ENCODE results near the gene TRIM66.

DNA sequence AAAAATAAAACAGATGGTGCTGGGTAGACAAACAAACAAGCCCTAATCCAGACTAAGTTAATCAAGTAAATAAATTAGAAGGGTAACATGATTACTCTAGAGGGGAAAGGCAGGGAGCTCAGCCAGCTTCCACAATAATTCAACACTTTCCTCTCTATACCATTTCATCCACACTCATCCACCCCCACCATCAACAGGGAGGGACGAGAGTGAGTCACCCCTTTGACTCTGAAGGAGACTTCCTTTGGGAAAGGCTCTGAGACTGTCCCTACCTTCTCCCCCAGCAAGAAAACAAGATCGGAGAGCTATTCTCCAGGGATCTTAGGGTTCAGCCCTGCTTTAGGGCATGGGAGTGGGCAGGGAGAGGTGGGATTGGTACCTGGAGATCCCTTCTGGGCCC, 33.1 kb downstream of the TRIM66 start:
- TF ChIP-seq, protein P1, sequence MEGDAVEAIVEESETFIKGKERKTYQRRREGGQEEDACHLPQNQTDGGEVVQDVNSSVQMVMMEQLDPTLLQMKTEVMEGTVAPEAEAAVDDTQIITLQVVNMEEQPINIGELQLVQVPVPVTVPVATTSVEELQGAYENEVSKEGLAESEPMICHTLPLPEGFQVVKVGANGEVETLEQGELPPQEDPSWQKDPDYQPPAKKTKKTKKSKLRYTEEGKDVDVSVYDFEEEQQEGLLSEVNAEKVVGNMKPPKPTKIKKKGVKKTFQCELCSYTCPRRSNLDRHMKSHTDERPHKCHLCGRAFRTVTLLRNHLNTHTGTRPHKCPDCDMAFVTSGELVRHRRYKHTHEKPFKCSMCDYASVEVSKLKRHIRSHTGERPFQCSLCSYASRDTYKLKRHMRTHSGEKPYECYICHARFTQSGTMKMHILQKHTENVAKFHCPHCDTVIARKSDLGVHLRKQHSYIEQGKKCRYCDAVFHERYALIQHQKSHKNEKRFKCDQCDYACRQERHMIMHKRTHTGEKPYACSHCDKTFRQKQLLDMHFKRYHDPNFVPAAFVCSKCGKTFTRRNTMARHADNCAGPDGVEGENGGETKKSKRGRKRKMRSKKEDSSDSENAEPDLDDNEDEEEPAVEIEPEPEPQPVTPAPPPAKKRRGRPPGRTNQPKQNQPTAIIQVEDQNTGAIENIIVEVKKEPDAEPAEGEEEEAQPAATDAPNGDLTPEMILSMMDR (conservative IDR thresholded peaks at IDR 0.05; ENCODE audit: low read length): no peak
- TF ChIP-seq EZH2phosphoT487 (IDR thresholded peaks at IDR 0.05; ENCODE audit: borderline replicate concordance): no peak

Data from Loucy (cell line).